ENCODE data around the gene GGN. TPM values are rescaled to one million over a fixed set of nuclear protein-coding genes. Genes with fewer than 3 reads are reported as not detected.

GGN gene
- total and polyA plus RNA-seq, 2 experiments from 2014 or later, result 0.60 to 1.1 TPM

DNA sequence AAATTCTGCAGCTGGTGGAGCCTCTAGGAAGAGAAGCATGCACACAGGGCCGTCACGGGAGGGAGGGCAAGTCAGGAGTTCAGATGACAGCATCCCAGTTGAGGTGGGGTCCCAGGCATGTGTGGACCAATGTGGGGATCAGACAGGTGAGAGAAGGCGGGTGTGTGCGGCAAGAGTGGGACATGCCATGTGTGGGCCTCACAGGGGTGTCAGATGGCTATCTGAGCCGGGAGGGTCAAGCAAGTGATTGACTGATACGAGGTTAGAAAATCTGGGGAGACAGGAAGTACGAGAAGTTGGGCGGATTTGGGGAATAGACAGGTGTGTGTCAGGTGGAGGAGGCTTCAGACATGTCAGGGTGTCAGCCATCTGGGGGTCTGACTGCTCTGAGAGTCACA is 29.3 kb upstream of the GGN start:
- WGBS (ENCODE audit: low lambda C conversion rate, missing lambda C conversion rate), result 89% methylated on average over 8 of the region's 8 CpGs
- Histone ChIP-seq H4K20me1 (ENCODE audit: insufficient read depth, poor library complexity, severe bottlenecking) (no peaks in the 10 kb centered on the region), H3K27ac (no peak overlapping the region), H3K4me1 (ENCODE audit: insufficient read depth) (peaks cover 8% of the 10 kb centered on the region), H3K4me3 (no peak overlapping the region), H3K36me3 (replicated peaks; ENCODE audit: insufficient read depth, low read depth) (no peaks in the 10 kb centered on the region), H3K9me3 (ENCODE audit: low read depth) (no peaks in the 10 kb centered on the region), H3K4me2 (peak overlapping the region; percentile 91), H3K27me3 (no peaks in the 10 kb centered on the region), H3K9me2 (replicated peaks; ENCODE audit: insufficient read depth) (no peaks in the 10 kb centered on the region), H3K79me2 (no peaks in the 10 kb centered on the region), H2AFZ (no peak overlapping the region)
- TF ChIP-seq, protein P1, sequence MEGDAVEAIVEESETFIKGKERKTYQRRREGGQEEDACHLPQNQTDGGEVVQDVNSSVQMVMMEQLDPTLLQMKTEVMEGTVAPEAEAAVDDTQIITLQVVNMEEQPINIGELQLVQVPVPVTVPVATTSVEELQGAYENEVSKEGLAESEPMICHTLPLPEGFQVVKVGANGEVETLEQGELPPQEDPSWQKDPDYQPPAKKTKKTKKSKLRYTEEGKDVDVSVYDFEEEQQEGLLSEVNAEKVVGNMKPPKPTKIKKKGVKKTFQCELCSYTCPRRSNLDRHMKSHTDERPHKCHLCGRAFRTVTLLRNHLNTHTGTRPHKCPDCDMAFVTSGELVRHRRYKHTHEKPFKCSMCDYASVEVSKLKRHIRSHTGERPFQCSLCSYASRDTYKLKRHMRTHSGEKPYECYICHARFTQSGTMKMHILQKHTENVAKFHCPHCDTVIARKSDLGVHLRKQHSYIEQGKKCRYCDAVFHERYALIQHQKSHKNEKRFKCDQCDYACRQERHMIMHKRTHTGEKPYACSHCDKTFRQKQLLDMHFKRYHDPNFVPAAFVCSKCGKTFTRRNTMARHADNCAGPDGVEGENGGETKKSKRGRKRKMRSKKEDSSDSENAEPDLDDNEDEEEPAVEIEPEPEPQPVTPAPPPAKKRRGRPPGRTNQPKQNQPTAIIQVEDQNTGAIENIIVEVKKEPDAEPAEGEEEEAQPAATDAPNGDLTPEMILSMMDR (IDR thresholded peaks at IDR 0.05; ENCODE audit: poor library complexity), result no peak
- TF ChIP-seq EZH2 (IDR thresholded peaks at IDR 0.05; ENCODE audit: borderline replicate concordance), result no peak
- no peak for TF ChIP-seq EZH2phosphoT487 (IDR thresholded peaks at IDR 0.05; ENCODE audit: low read depth, severe bottlenecking, unreplicated experiment)
- DNase-seq (ENCODE audit: low spot score), result no peak

DNA sequence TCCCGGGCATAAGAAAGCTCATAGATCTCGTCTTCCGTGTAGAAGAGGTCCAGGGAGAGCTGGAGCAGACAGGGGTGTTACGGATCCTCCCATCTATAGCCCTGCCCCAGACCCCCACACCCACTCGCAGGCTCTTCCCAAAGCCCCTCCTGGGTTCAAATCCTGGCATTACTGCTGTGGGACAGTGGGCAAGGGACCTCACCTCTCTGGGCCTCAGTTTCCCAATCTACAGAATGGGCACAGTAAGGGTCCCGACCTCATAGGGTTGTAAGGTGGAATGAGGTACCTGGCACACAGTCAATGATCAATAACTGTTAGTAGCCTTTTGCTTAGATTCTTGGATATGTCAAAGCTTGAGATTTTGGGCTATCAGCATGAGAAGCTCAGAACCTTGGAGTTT is 25.6 kb upstream of the GGN start:
- over 99% methylated on average over 6 of the region's 6 CpGs for WGBS (ENCODE audit: low lambda C conversion rate, missing lambda C conversion rate)
- H3K9me2 ChIP-seq (replicated peaks; ENCODE audit: insufficient read depth), result no peaks in the 10 kb centered on the region
- H3K4me1 ChIP-seq (ENCODE audit: insufficient read depth), result peaks cover 7% of the 10 kb centered on the region

DNA sequence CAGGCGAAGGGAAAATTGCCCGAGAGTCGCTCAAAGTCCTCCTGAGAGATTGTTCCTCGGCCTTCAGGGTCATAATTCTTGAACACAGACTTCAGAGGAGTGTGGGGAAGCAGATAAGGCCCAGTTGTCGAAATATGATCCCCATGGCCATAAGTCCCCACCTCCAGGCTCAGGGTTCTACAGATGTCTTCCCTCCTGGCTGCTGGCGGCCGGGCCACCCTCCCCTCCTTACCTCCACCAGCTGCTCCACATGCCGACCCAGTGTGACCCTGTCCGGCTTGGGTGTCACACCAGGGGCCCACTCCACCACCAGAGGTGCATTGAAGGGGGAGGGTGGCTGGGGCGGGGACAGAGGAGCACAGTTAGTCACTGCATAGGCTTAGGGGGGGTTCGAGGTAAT is 25.1 kb upstream of the GGN start:
- no peaks in the 10 kb centered on the region for H3K27me3 ChIP-seq
- H2AFZ ChIP-seq, result no peak overlapping the region

More for the DNA sequence above, 25.6 kb upstream of the GGN start:
- H3K9me3 ChIP-seq (ENCODE audit: low read depth), result no peaks in the 10 kb centered on the region
- no peak overlapping the region for H3K27ac ChIP-seq
- TF ChIP-seq, protein P1 (IDR thresholded peaks at IDR 0.05; ENCODE audit: poor library complexity), result no peak
- TF ChIP-seq EZH2phosphoT487 (IDR thresholded peaks at IDR 0.05; ENCODE audit: low read depth, severe bottlenecking, unreplicated experiment), result no peak
- TF ChIP-seq EZH2 (IDR thresholded peaks at IDR 0.05; ENCODE audit: borderline replicate concordance), result no peak
- no peaks in the 10 kb centered on the region for H3K27me3 ChIP-seq
- no peak overlapping the region for H2AFZ ChIP-seq
- H4K20me1 ChIP-seq (ENCODE audit: insufficient read depth, poor library complexity, severe bottlenecking), result no peaks in the 10 kb centered on the region
- H3K36me3 ChIP-seq (replicated peaks; ENCODE audit: insufficient read depth, low read depth), result no peaks in the 10 kb centered on the region
- no peak overlapping the region for H3K4me3 ChIP-seq
- no peak for DNase-seq (ENCODE audit: low spot score)
- no peaks in the 10 kb centered on the region for H3K79me2 ChIP-seq
- H3K4me2 ChIP-seq, result no peak overlapping the region

More for the DNA sequence above, 25.1 kb upstream of the GGN start:
- Histone ChIP-seq H3K9me3 (ENCODE audit: low read depth) (no peaks in the 10 kb centered on the region), H3K4me1 (ENCODE audit: insufficient read depth) (peaks cover 2% of the 10 kb centered on the region), H3K4me2 (no peak overlapping the region), H3K4me3 (no peak overlapping the region), H3K36me3 (replicated peaks; ENCODE audit: insufficient read depth, low read depth) (no peaks in the 10 kb centered on the region), H4K20me1 (ENCODE audit: insufficient read depth, poor library complexity, severe bottlenecking) (no peaks in the 10 kb centered on the region), H3K27ac (no peak overlapping the region), H3K9me2 (replicated peaks; ENCODE audit: insufficient read depth) (no peaks in the 10 kb centered on the region), H3K79me2 (no peaks in the 10 kb centered on the region)
- DNase-seq (ENCODE audit: low spot score), result no peak
- 69% methylated on average over 10 of the region's 11 CpGs for WGBS (ENCODE audit: low lambda C conversion rate, missing lambda C conversion rate)
- no peak for TF ChIP-seq EZH2 (IDR thresholded peaks at IDR 0.05; ENCODE audit: borderline replicate concordance)
- TF ChIP-seq, protein P1 (IDR thresholded peaks at IDR 0.05; ENCODE audit: poor library complexity), result no peak
- TF ChIP-seq EZH2phosphoT487 (IDR thresholded peaks at IDR 0.05; ENCODE audit: low read depth, severe bottlenecking, unreplicated experiment), result no peak

Measured in hepatocyte (in vitro differentiated cells).